ENCODE results near the gene KRT37. TPM values are rescaled to one million over a fixed set of nuclear protein-coding genes. Genes with fewer than 3 reads are reported as not detected.

Gene KRT37
- total RNA-seq, 2 donors from 2014 or later: not detected

- no peak within 1 kb of the TSS for H3K4me3 ChIP-seq (ENCODE audit: low read length)
- no peak within 1 kb of the TSS for H3K9ac ChIP-seq (ENCODE audit: extremely low read depth, low read length, poor library complexity, severe bottlenecking)
- H3K4me3 Mint-ChIP-seq: no peak within 1 kb of the TSS
- H3K4me1 ChIP-seq (ENCODE audit: control insufficient read depth, insufficient read depth, low read length): no peaks in the 10 kb centered on the region
- peaks cover 8% of the 10 kb centered on the region for H3K9me3 ChIP-seq (ENCODE audit: control insufficient read depth, low read length)
- no peaks in the 10 kb centered on the region for H3K4me1 Mint-ChIP-seq
- no peaks in the 10 kb centered on the region for H3K36me3 Mint-ChIP-seq (ENCODE audit: low read depth)
- no peaks in the 10 kb centered on the region for H3K27me3 ChIP-seq (ENCODE audit: control insufficient read depth, insufficient read depth, low read length, poor library complexity, severe bottlenecking)
- H3K27ac ChIP-seq (ENCODE audit: low read depth, low read length): no peak within 1 kb of the TSS
- no peak for DNase-seq
- no peaks in the 10 kb centered on the region for H3K36me3 ChIP-seq (ENCODE audit: control insufficient read depth, insufficient read depth, low read length)
- H3K27ac Mint-ChIP-seq: no peak within 1 kb of the TSS
- 90 to 93% methylated on average over 5 to 14 of the region's 14 CpGs for WGBS, 2 experiments (ENCODE audit: insufficient coverage in 1 of 2, insufficient read length in 1 of 2)
- TF ChIP-seq, protein P1, sequence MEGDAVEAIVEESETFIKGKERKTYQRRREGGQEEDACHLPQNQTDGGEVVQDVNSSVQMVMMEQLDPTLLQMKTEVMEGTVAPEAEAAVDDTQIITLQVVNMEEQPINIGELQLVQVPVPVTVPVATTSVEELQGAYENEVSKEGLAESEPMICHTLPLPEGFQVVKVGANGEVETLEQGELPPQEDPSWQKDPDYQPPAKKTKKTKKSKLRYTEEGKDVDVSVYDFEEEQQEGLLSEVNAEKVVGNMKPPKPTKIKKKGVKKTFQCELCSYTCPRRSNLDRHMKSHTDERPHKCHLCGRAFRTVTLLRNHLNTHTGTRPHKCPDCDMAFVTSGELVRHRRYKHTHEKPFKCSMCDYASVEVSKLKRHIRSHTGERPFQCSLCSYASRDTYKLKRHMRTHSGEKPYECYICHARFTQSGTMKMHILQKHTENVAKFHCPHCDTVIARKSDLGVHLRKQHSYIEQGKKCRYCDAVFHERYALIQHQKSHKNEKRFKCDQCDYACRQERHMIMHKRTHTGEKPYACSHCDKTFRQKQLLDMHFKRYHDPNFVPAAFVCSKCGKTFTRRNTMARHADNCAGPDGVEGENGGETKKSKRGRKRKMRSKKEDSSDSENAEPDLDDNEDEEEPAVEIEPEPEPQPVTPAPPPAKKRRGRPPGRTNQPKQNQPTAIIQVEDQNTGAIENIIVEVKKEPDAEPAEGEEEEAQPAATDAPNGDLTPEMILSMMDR (conservative IDR thresholded peaks at IDR 0.05): no peak
- H3K27me3 Mint-ChIP-seq (ENCODE audit: insufficient read depth): peaks cover 1% of the 10 kb centered on the region
- peaks cover 3% of the 10 kb centered on the region for H3K9me3 Mint-ChIP-seq
Measured at GRCh38 chr17:41466988-41467387, 42.6 kb upstream of the KRT37 start, which contains the start of gene KRT32. KRT32 (minus strand) TSS chr17:41467386; CDS start chr17:41467325, 61 bp downstream.

GRCh38 chr17:41464682-41465081 is 40.3 kb upstream of the KRT37 start:
- H3K4me1 Mint-ChIP-seq: no peaks in the 10 kb centered on the region
- H3K36me3 Mint-ChIP-seq (ENCODE audit: low read depth): no peaks in the 10 kb centered on the region
- no peaks in the 10 kb centered on the region for H3K4me1 ChIP-seq (ENCODE audit: control insufficient read depth, insufficient read depth, low read length)
- no peak overlapping the region for H3K27ac ChIP-seq (ENCODE audit: low read depth, low read length)
- H3K36me3 ChIP-seq (ENCODE audit: control insufficient read depth, insufficient read depth, low read length): no peaks in the 10 kb centered on the region
- H3K4me3 Mint-ChIP-seq: no peak overlapping the region
- DNase-seq: no peak
- no peaks in the 10 kb centered on the region for H3K27me3 ChIP-seq (ENCODE audit: control insufficient read depth, insufficient read depth, low read length, poor library complexity, severe bottlenecking)
- WGBS, 2 experiments (ENCODE audit: insufficient coverage in 1 of 2, insufficient read length in 1 of 2): 89 to 90% methylated on average over 6 of the region's 6 CpGs
- H3K9ac ChIP-seq (ENCODE audit: extremely low read depth, low read length, poor library complexity, severe bottlenecking): no peak overlapping the region
- H3K4me3 ChIP-seq (ENCODE audit: low read length): no peak overlapping the region
- no peaks in the 10 kb centered on the region for H3K9me3 ChIP-seq (ENCODE audit: control insufficient read depth, low read length)
- H3K27ac Mint-ChIP-seq: no peak overlapping the region
- TF ChIP-seq, protein P1 (conservative IDR thresholded peaks at IDR 0.05): no peak
- peaks cover 3% of the 10 kb centered on the region for H3K9me3 Mint-ChIP-seq
- no peaks in the 10 kb centered on the region for H3K27me3 Mint-ChIP-seq (ENCODE audit: insufficient read depth)

DNA sequence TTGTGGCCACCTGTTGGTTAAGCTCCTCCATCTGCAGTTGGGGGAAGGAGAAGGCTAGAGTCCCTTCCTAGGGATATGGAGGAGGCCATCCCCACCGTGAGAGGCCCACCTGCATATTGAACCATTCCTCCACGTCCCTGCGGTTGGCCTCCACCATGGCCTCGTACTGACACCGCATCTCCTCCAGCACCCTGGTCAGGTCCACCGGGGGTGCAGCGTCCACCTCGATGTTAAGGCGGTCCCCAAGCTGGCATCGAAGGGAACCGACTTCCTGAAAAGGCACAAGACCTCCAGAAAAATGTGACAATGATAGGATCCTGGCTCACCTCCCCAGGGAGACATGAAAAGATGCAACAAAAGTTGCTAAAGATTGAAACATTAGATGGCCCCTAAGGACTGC is 39.8 kb upstream of the KRT37 start:
- Histone ChIP-seq H3K4me1 (ENCODE audit: control insufficient read depth, insufficient read depth, low read length) (no peaks in the 10 kb centered on the region), H3K9me3 (ENCODE audit: control insufficient read depth, low read length) (no peaks in the 10 kb centered on the region), H3K9ac (ENCODE audit: extremely low read depth, low read length, poor library complexity, severe bottlenecking) (no peak overlapping the region), H3K4me3 (ENCODE audit: low read length) (no peak overlapping the region), H3K27me3 (ENCODE audit: control insufficient read depth, insufficient read depth, low read length, poor library complexity, severe bottlenecking) (no peaks in the 10 kb centered on the region), H3K27ac (ENCODE audit: low read depth, low read length) (no peak overlapping the region), H3K36me3 (ENCODE audit: control insufficient read depth, insufficient read depth, low read length) (no peaks in the 10 kb centered on the region)
- Mint-ChIP-seq H3K27me3 (ENCODE audit: insufficient read depth) (no peaks in the 10 kb centered on the region), H3K4me1 (no peaks in the 10 kb centered on the region), H3K4me3 (no peak overlapping the region), H3K9me3 (peaks cover 1% of the 10 kb centered on the region), H3K36me3 (ENCODE audit: low read depth) (no peaks in the 10 kb centered on the region), H3K27ac (no peak overlapping the region)
- WGBS, 2 experiments (ENCODE audit: insufficient coverage in 1 of 2, insufficient read length in 1 of 2): 88 to 93% methylated on average over 8 to 11 of the region's 11 CpGs
- TF ChIP-seq, protein P1 (conservative IDR thresholded peaks at IDR 0.05): no peak
- no peak for DNase-seq

All from endodermal cell (in vitro differentiated cells).